HL-60/S4 treated with phorbol 12-myristate 13-acetate at 8.2 ng/mL for 4 days and 3 days (cell line): Measurements from ENCODE around the gene BRF1.

Source experiments
- in situ Hi-C: fragments of 300-500 bp; cut with MboI; formaldehyde crosslinking; loops from 2 replicates; pipeline ENCODE4 v1.15.0; 2022; ENCODE audit warnings: low sequenced_read_pairs

The BRF1 gene

DNA sequence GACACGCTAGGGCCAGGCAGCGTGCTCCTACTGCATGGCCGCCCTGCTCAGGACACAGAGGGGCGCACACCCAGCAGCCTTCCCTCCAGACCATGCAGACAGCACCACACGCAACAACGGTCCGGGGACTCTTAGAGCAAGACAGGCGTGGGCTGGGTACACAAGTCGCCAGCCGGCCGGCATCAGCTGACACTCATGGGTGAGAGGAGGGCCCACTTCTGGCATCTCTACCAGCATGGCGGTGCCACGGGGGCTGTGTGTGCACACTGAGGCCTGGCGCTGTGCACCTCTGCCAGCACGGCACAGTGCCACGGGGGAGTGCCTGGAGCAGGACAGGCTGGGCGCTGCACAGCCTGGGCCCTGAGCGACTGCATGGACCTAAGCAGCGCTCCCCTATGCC is 59.2 kb downstream of the BRF1 start:
- in situ Hi-C loops = no loop called here

DNA sequence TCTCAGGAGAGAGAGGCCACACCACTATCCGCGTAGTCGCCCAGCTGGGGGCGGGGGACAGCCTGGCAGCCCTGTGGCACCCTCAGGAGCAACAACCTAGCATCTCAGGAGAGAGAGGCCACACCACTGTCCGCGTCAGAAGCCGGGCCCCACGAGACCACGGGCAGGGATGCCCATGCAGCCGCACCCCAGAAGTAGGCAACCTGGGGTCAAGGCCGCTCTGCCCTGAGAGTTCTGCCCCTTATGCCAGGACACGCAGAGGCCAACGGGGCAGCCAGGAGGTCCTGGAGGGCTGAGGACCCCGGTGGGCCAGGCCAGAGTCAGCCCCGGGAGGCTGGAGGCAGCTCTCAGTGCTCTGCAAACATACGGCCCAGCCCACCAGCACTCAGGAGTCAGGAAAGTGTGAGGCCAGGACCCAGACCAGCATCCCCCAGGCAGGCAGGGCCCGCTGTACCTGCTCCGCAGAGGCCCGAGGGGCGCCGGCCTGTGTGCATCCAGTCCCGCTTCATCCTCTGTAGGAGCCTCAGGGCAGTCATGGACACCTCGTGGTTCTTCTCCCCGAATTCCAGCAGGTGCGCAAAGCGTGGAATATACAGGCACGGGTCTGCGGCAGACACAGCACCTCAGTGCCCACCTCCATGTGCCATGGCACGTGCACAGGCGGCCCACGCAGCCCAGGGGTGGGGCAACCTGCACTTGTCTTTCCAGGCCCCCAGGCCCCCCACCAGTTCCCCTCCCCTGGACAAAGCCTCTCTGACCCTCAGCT is 59.8 kb downstream of the BRF1 start:
- in situ Hi-C loops = no loop called here

DNA sequence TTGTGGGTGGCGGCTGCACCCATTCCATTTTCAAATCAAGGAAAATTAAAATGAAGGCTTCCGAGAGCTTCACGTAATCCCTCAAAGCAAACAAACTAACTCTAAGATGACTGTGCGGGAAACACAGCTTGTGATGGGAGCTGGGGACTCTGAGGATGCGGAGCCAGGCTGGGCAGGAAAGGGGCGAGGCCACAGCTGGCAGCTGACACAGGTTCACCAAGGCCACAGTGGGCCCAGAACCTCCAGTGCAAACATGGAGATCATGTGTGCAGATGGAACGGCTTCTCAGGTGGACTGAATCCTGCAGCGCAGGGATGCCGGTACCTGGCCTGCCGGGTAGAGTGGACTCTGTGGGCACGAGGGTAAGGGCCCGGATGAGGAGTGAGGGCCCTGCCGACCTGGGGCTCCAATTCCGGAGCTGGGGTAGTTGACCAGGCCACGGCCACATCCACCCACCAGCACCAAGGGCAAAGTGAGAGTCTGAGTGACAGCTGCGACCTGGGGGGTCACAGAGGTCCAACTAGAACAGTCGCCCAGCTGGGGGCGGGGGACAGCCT is 71.6 kb downstream of the BRF1 start:
- in situ Hi-C loops = no loop called here

DNA sequence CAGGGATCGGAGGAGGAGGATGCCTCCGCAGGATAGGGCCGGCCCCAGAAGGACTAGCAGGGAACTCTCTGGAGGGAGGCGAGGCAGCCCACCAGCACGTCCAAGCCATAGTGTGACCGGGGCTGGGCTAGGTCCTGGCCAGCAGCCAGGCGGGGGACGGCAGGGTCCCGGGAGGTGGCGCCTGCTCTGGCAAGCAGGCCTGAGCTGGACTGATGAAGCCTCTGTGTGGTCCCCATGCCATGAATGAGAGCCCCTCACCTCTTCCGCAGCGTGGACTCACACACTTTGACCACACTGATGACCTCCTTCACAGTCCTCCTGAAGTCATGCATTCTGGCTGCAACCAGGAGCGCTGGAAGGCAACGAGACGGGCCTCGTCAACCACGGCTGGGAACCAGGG is 72.2 kb downstream of the BRF1 start:
- in situ Hi-C loops = no loop called here

DNA sequence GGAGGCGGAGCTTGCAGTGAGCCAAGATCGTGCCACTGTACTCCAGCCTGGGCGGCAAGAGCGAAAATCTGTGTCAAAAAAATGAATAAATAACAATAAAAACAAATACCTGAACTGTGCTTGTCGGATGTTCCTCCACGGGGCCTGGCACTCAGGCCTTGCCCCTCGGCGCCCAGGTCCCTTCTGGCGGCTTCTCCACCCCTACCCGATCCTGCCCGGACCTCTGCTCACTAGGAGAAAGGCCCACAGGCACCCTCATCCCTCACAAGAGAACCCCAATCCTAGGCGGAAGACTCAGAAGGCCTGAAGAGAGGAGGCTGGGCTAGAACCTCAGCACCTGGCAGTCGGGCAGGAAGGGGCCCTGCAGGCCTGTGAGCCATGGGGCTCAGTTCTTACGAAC is 73.5 kb downstream of the BRF1 start:
- in situ Hi-C loops = no loop called here

GRCh38 chr14:105226198-105226597 is 74.6 kb downstream of the BRF1 start:
- in situ Hi-C loops = no loop called here

- in situ Hi-C loops = no loop called here
Observed at GRCh38 chr14:105224845-105225570, 75.8 kb downstream of the BRF1 start.

DNA sequence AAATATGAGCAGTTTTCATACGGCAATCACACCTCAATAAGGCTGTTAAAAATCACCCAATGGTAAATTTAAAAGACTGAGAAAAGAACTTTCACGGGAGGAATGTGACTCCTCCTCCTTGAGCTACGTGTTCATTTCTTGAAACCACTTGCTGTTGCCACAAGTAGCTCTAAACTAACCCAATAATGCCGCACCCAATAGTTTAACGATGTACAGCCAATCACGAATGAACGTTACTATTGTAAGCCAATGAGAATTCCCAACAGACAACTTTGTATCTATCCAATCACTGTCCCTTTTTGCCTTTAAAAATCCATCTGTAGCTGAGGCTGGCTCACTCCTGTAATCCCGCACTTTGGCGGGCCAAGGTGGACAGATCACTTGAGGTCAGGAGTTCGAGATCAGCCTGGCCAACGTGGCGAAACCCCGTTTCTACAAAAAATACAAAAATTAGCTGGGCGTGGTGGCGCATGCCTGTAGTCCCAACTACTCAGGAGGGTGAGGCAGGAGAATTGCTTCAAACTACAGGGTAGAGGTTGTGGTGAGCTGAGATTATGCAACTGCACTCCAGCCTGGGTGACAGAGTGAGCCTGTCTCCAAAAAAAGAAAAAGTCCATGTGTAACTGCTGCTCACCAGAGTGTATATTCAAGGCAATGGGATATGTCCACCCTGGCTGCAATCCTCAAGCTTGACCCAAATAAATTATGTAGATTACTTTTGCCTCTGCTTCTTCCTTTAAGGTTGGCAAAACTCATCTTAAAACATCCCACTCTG is 76.8 kb downstream of the BRF1 start:
- in situ Hi-C loops = no loop called here

DNA sequence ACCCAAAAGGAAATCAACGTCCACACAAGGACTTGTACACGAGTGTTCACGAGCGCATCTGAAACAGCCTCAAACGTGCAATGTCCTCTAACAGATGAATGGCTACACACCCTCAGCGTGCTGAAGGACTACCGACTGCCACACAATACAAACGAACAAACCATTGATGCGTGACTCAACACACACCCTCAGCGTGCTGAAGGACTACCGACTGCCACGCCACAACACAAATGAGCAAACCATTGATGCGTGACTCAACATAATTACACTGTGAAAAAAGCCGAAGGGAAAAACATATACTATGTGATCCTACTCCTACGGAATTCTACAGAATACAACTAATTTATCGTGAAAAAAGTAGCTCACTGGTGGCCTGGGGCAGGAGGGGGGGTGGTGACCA is 77.5 kb downstream of the BRF1 start:
- in situ Hi-C loops = no loop called here

GRCh38 chr14:105221598-105222178 is 79.1 kb downstream of the BRF1 start:
- in situ Hi-C loops = no loop called here

GRCh38 chr14:105220699-105221597 is 79.9 kb downstream of the BRF1 start:
- in situ Hi-C loops = no loop called here

GRCh38 chr14:105219753-105220152 is 81.0 kb downstream of the BRF1 start:
- in situ Hi-C loops = no loop called here

DNA sequence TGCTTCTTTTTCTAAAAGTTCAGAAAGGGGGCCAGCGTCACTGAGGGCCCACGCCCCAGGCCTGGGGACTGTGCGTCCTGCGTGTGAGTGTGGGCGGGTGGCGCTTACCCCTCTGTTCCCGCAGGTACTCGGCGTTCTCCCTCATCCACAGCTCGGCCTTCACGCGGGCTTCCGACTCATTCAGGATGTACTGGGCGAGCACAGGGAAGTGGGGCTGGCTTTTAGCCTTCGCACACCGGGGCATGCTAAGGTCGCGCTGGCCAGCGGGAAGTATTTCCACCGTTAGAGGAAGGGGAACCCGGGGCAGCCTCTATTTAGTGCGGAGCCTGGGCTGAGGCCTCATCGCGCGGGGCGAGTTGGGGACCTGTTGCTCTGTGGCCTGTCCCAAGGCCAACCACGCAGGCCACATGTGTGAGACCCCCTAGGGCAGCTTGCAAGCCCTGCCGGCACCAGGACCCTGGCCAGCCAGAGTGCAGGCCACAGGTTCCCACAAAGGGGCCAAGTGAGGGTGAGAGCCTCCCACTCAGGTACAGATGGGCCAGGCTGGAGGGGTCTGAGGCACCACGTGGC is 81.7 kb downstream of the BRF1 start:
- in situ Hi-C loops = no loop called here

DNA sequence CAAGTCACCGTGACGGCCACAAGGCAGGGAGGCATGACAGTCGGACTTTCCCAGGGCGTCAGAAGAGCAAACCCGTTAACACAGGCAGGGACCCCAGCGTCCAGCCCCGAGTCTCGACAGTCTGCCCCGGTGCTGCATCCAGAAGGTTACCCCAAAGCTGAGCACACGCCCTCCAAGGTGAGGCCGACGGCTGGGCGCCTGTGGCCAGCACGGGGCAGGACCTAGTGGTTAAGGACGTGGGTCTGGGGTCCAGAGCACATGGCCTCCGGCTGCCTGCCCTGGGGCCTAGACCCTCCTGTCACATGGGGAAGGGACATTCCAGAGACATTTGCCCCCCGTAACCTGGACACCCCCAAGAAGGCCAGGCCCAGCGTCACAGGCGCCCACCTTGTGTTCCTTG is 82.2 kb downstream of the BRF1 start:
- in situ Hi-C loops = no loop called here

DNA sequence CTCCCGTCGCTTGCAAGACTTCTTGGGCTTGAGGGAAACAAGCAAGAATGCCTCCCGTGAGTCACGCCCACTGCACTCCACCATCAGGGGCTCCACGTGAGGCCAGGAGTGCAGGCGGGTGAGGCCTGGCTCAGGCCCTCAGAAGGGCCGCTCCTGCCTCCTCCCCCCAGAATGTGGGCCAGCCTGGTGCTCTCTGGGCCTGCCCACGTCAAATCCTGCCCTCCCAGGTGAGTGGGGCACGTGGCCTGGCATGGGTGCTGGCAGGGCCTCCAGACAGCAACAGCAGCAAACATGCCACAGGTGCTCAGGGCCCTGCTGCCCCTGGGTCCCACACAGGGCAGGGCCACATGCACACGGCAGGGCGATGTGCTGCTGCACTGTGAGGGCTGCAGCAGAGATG is 83.0 kb downstream of the BRF1 start:
- in situ Hi-C loops = no loop called here

GRCh38 chr14:105216490-105217247 is 84.1 kb downstream of the BRF1 start:
- in situ Hi-C loops = no loop called here

DNA sequence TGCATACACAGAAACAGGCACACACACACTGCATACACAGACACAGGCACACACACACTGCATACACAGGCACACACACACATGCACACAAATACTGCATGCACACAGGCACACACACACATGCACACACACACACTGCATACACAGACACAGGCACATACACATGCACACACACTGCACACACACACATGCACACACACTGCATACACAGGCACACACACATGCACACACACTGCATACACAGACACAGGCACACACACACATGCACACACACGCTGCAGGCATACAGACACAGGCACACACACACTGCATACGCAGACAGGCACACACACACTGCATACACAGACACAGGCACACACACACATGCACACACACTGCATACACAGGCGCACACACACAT is 85.2 kb downstream of the BRF1 start:
- in situ Hi-C loops = no loop called here

- in situ Hi-C loops = no loop called here
Observed at GRCh38 chr14:105214324-105214915, 86.4 kb downstream of the BRF1 start.

GRCh38 chr14:105213361-105213760 is 87.4 kb downstream of the BRF1 start:
- in situ Hi-C loops = no loop called here
